Activated CD8-positive, alpha-beta T cell treated with anti-CD3 and anti-CD28 coated beads for 36 hours (primary cell): ENCODE measurements around the gene ARHGAP26. TPM values are rescaled to one million over a fixed set of nuclear protein-coding genes. Genes with fewer than 3 reads are reported as not detected.

Experiments
- ATAC-seq: fragments of 200-7000 bp; cut with Tn5 transposase; one replicate; pipeline ENCODE4 v1.10.0; 2021; ENCODE audit warnings: mild to moderate bottlenecking, moderate library complexity
- CTCF ChIA-PET: fragments of 350-600 bp; sonication (Branson Sonifier 250); formaldehyde crosslinking; loops from one replicate; lab custom pipeline; 2021; ENCODE audit warnings: antibody characterized with exemption; lab: Charles Lee
- POLR2A ChIA-PET: fragments of 350-600 bp; sonication (Branson Sonifier 250); formaldehyde crosslinking; loops from one replicate; lab custom pipeline; 2021; ENCODE audit warnings: antibody characterized with exemption; lab: Charles Lee
- DNase-seq: peaks from one replicate; pipeline ENCODE4 v3.0.0-alpha.2; 2020
- H3K27ac Mint-ChIP-seq: one replicate; pipeline ENCODE4 v1.8.0; 2021; ENCODE audit warnings: mild to moderate bottlenecking, mixed read lengths
- H3K27me3 Mint-ChIP-seq: one replicate; pipeline ENCODE4 v1.8.0; 2021; ENCODE audit warnings: mixed read lengths
- H3K36me3 Mint-ChIP-seq: one replicate; pipeline ENCODE4 v1.8.0; 2021; ENCODE audit warnings: low read depth, mixed read lengths
- H3K4me1 Mint-ChIP-seq: one replicate; pipeline ENCODE4 v1.8.0; 2021; ENCODE audit warnings: low read depth, mixed read lengths
- H3K4me3 Mint-ChIP-seq: one replicate; pipeline ENCODE4 v1.8.0; 2021; ENCODE audit warnings: mild to moderate bottlenecking, moderate library complexity, mixed read lengths
- H3K9me3 Mint-ChIP-seq: one replicate; pipeline ENCODE4 v1.8.0; 2021; ENCODE audit warnings: mixed read lengths
- CTCF ChIP-seq: fragments of 200-600 bp; IDR thresholded peaks from one replicate; pipeline ENCODE4 v1.8.0; 2022; ENCODE audit warnings: antibody characterized with exemption, mild to moderate bottlenecking
- intact Hi-C: fragments of 100-400 bp; cut with micrococcal nuclease; formaldehyde crosslinking; loops from one replicate; pipeline ENCODE4 v1.10.0; 2022
- total RNA-seq, 2 experiments: library from RNA; stranded (reverse); gene quantifications; one replicate each; pipeline ENCODE4 v1.2.3, GENCODE V29; 2021

Gene ARHGAP26
- total RNA-seq, 2 experiments from 2014 or later, result 12.7 to 18.0 TPM

- ChIA-PET CTCF (interaction anchor here (1.2 kb wide), 1 partner anchor 11 kb away, joined by 3 read pairs; no protein-coding TSS in a partner anchor), POLR2A (interaction anchor here (0.6 kb wide), 1 partner anchor 408 kb away, joined by 3 read pairs; no protein-coding TSS in a partner anchor)
These were observed 69.7 kb downstream of the ARHGAP26 start for GRCh38 chr5:142839711-142840346.

GRCh38 chr5:142840575-142840974, 70.4 kb downstream of the ARHGAP26 start:
- Mint-ChIP-seq H3K4me1 (peaks cover 30% of the 10 kb centered on the region), H3K4me3 (no peak overlapping the region), H3K36me3 (no peaks in the 10 kb centered on the region), H3K9me3 (no peaks in the 10 kb centered on the region), H3K27ac (no peak overlapping the region), H3K27me3 (no peaks in the 10 kb centered on the region)
- ChIA-PET CTCF (no interaction called here), POLR2A (interaction anchor here (1.1 kb wide), 1 partner anchor 21 kb away, joined by 3 read pairs; no protein-coding TSS in a partner anchor)
- TF ChIP-seq CTCF, result no peak
- DNase-seq (no peak), ATAC-seq (no peak)
- intact Hi-C loops, result no loop called here

More at GRCh38 chr5:142839711-142840346, 69.7 kb downstream of the ARHGAP26 start:
- DNase-seq (no peak), ATAC-seq (no peak)
- intact Hi-C loops, result no loop called here
- H3K36me3 Mint-ChIP-seq, result no peaks in the 10 kb centered on the region
- H3K9me3 Mint-ChIP-seq, result no peaks in the 10 kb centered on the region
- no peak for TF ChIP-seq CTCF
- peaks cover 30% of the 10 kb centered on the region for H3K4me1 Mint-ChIP-seq
- H3K27me3 Mint-ChIP-seq, result no peaks in the 10 kb centered on the region
- H3K4me3 Mint-ChIP-seq, result no peak overlapping the region
- no peak overlapping the region for H3K27ac Mint-ChIP-seq

- no peak for DNase-seq
- H3K9me3 Mint-ChIP-seq, result no peaks in the 10 kb centered on the region
- ATAC-seq, result no peak
- no peak for TF ChIP-seq CTCF
- no peaks in the 10 kb centered on the region for H3K36me3 Mint-ChIP-seq
- CTCF ChIA-PET, result no interaction called here
- no peak overlapping the region for H3K27ac Mint-ChIP-seq
- H3K27me3 Mint-ChIP-seq, result no peaks in the 10 kb centered on the region
- intact Hi-C loops, result no loop called here
- H3K4me3 Mint-ChIP-seq, result no peak overlapping the region
- POLR2A ChIA-PET, result interaction anchor here (1.1 kb wide), 1 partner anchor 20 kb away, joined by 3 read pairs; no protein-coding TSS in a partner anchor
- H3K4me1 Mint-ChIP-seq, result peaks cover 33% of the 10 kb centered on the region
These were observed 71.5 kb downstream of the ARHGAP26 start for GRCh38 chr5:142841511-142842265.

- CTCF ChIA-PET, result interaction anchor here (0.9 to 3.7 kb wide), 4 partner anchors 16 to 74 kb away, joined by 3 to 14 read pairs (median 4); no protein-coding TSS in a partner anchor
- Mint-ChIP-seq H3K27ac (no peak overlapping the region), H3K4me1 (peaks cover 39% of the 10 kb centered on the region), H3K27me3 (no peaks in the 10 kb centered on the region), H3K36me3 (no peaks in the 10 kb centered on the region), H3K4me3 (no peak overlapping the region), H3K9me3 (no peaks in the 10 kb centered on the region)
- no peak for TF ChIP-seq CTCF
- intact Hi-C loops, result no loop called here
- POLR2A ChIA-PET, result interaction anchor here (1.3 kb wide), 1 partner anchor 45 kb away, joined by 3 read pairs; no protein-coding TSS in a partner anchor
- no peak for ATAC-seq
- no peak for DNase-seq
These were observed 73.1 kb downstream of the ARHGAP26 start for GRCh38 chr5:142842994-142843905.
